Colonic mucosa (tissue), 4 donors: ENCODE measurements around the gene CISH. TPM values are rescaled to one million over a fixed set of nuclear protein-coding genes. Genes with fewer than 3 reads are reported as not detected.

Experiments used
- DNase-seq: peaks from one replicate; pipeline ENCODE4 v3.0.0-alpha.2; 2020
- H3K27ac ChIP-seq: fragments of 200-600 bp; one replicate; pipeline ENCODE4 v1.8.0; 2021
- H3K27me3 ChIP-seq: fragments of 200-600 bp; one replicate; pipeline ENCODE4 v1.8.0; 2021
- H3K36me3 ChIP-seq: fragments of 200-600 bp; one replicate; pipeline ENCODE4 v1.8.0; 2021
- H3K4me1 ChIP-seq: fragments of 200-600 bp; one replicate; pipeline ENCODE4 v1.8.0; 2021; ENCODE audit warnings: mild to moderate bottlenecking
- H3K4me3 ChIP-seq: fragments of 200-600 bp; one replicate; pipeline ENCODE4 v1.8.0; 2021
- H3K9ac ChIP-seq, 2 donors: one replicate each; pipeline ENCODE4 v1.7.0; 2013; ENCODE audit warnings: control low read depth in 2 of 2, low read depth in 2 of 2, low read length in 2 of 2
- H3K9me3 ChIP-seq: fragments of 200-600 bp; one replicate; pipeline ENCODE4 v1.8.0; 2021
- CTCF ChIP-seq: fragments of 200-600 bp; IDR thresholded peaks from one replicate; pipeline ENCODE4 v1.8.0; 2022; ENCODE audit warnings: antibody characterized with exemption, mild to moderate bottlenecking
- intact Hi-C: fragments of 100-400 bp; cut with DNase I; formaldehyde crosslinking; loops from one replicate; pipeline ENCODE4 v1.14.1; 2022
- total RNA-seq, 2 donors: library from RNA; stranded (reverse); fragmentation: NEBNext Ultra II Directional in 1 of 2; extraction: Animal tissue kit (Norgen Biotek cat#: 25700) in 1 of 2; gene quantifications; one replicate each; pipeline ENCODE4 v1.2.1, GENCODE V29; 2021
- donor health status: healthy.
- donor health status: DM: no; HTN: no; CAD: no.
- donor health status: DM: no; HTN: no; CAD: no.

CISH gene
- total RNA-seq, 2 donors from 2014 or later = 17.1 to 19.6 TPM

DNA sequence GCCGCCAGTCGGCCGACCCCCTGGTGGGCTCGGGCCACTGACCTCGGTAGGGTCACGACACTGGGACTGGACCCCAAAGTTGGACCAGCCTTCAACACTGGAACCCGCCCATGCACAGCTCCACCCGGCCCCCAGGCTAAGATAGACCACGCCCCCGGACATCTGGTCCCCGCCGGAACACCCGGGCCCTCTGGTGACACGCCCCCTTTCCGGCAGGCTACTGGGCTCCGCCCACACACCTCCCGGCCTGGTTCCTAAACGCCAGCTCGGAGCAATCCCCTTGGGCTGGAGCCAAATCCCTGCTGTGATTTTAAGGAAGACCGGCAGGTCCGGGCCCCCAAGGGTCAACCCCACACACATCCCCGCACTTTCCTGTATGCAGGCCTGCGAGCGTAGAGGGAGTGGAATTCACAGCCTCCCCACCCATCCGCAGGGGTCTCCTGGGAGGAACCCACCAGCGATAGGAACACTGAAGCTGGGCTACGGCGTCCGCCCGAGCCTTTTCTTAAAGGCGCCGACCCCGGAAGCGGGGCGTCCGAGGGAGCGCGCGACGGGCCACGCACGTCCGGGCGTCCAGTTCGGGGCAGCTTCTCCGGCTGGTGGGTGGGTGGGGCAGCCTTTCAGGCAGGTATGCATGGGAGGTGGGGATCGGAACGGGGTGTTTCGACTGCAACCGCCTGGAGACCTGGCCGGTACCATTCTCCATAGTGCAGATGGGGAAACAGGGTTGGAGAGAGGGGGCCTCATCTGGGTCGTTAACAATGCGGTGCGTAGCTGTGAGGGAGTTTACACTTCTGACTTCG, 42.4 kb downstream of the CISH start, which contains the start of gene HEMK1:
Gene HEMK1 (plus strand): TSS at position 576 of the 803 bp plus-strand sequence. CDS start 1,583 bp downstream, outside the sequence.
- Histone ChIP-seq H3K27me3 (no peaks in the 10 kb centered on the region), H3K36me3 (no peaks in the 10 kb centered on the region), H3K27ac (peak within 1 kb of the TSS; percentile 82), H3K4me3 (peak within 1 kb of the TSS; percentile 73), H3K9ac (peak within 1 kb of the TSS; percentile 86 to 96), H3K4me1 (no peaks in the 10 kb centered on the region), H3K9me3 (no peaks in the 10 kb centered on the region)
- no peak for TF ChIP-seq CTCF
- intact Hi-C loops = no loop called here
- peak; percentile 99 for DNase-seq

- no peak for TF ChIP-seq CTCF
- H3K36me3 ChIP-seq = no peaks in the 10 kb centered on the region
- H3K27ac ChIP-seq = peak within 1 kb of the TSS; percentile 82
- no peaks in the 10 kb centered on the region for H3K4me1 ChIP-seq
- H3K9ac ChIP-seq = peak within 1 kb of the TSS; percentile 38 to 73
- H3K27me3 ChIP-seq = no peaks in the 10 kb centered on the region
- intact Hi-C loops = no loop called here
- peak; percentile 94 for DNase-seq
- H3K4me3 ChIP-seq = peak within 1 kb of the TSS; percentile 54
- H3K9me3 ChIP-seq = no peaks in the 10 kb centered on the region
These were observed 44.0 kb downstream of the CISH start, which contains the start of gene C3orf18 for GRCh38 chr3:50567386-50568167. Gene C3orf18, minus strand, starts transcription at chr3:50567747. Its CDS starts 2,048 bp downstream, at chr3:50565699.

- Histone ChIP-seq H3K4me1 (no peaks in the 10 kb centered on the region), H3K9ac (peak overlapping the region; percentile 38 to 73), H3K27ac (peak overlapping the region; percentile 82), H3K4me3 (peak overlapping the region; percentile 54), H3K9me3 (no peaks in the 10 kb centered on the region), H3K27me3 (no peaks in the 10 kb centered on the region), H3K36me3 (no peaks in the 10 kb centered on the region)
- TF ChIP-seq CTCF = no peak
- no peak for DNase-seq
- intact Hi-C loops = no loop called here
These were observed 44.6 kb downstream of the CISH start for GRCh38 chr3:50567011-50567385.

- TF ChIP-seq CTCF = no peak
- no peaks in the 10 kb centered on the region for H3K27me3 ChIP-seq
- no peaks in the 10 kb centered on the region for H3K9me3 ChIP-seq
- H3K27ac ChIP-seq = no peak overlapping the region
- no peaks in the 10 kb centered on the region for H3K36me3 ChIP-seq
- no peak overlapping the region for H3K9ac ChIP-seq
- H3K4me3 ChIP-seq = no peak overlapping the region
- intact Hi-C loops = no loop called here
- no peaks in the 10 kb centered on the region for H3K4me1 ChIP-seq
- DNase-seq = no peak
These were observed 47.3 kb downstream of the CISH start for GRCh38 chr3:50564321-50564720.

- DNase-seq = no peak
- Histone ChIP-seq H3K27ac (no peak overlapping the region), H3K4me1 (no peaks in the 10 kb centered on the region), H3K9ac (no peak overlapping the region), H3K4me3 (no peak overlapping the region), H3K9me3 (no peaks in the 10 kb centered on the region), H3K36me3 (no peaks in the 10 kb centered on the region), H3K27me3 (no peaks in the 10 kb centered on the region)
- TF ChIP-seq CTCF = no peak
- intact Hi-C loops = no loop called here
These were observed 47.7 kb downstream of the CISH start for GRCh38 chr3:50563867-50564266.
